LNCaP clone FGC (cell line): ENCODE measurements around the gene CRY1.

Experiments
- DNase-seq: peaks from one replicate; pipeline ENCODE4 v3.0.0-alpha.2; 2011; ENCODE audit warnings: low read depth
- H3K4me3 ChIP-seq: 2 replicates; pipeline ENCODE4 v1.5.1; 2011; ENCODE audit warnings: mild to moderate bottlenecking, low read depth, low read length, control low read depth
- CTCF ChIP-seq: IDR thresholded peaks from 2 replicates; pipeline ENCODE4 v1.5.1; 2012; ENCODE audit warnings: mild to moderate bottlenecking; ENCODE audit not compliant: control insufficient read depth, insufficient read depth; ENCODE audit errors: extremely low read depth

CRY1 gene

DNA sequence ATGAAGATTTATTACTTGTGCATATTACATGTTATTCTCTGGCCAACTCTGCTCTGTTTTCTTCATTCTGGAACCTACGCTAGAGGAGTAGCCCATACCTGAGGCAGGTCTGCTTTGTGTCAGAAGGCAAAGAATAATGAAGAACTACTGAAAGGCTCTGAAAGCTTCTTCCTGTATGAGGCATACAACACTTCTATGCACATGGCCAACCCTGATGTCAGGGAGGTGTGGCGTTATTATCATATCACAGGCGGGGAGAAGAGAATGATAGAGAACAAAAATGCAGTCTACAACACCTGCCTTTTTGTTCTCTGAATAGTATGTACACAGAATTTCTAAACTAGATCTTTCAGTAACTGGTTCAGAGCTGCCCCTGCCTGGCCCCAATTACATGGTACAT lies 32.5 kb upstream of the CRY1 start:
- H3K4me3 ChIP-seq = no peak overlapping the region
- no peak for TF ChIP-seq CTCF
- no peak for DNase-seq

DNA sequence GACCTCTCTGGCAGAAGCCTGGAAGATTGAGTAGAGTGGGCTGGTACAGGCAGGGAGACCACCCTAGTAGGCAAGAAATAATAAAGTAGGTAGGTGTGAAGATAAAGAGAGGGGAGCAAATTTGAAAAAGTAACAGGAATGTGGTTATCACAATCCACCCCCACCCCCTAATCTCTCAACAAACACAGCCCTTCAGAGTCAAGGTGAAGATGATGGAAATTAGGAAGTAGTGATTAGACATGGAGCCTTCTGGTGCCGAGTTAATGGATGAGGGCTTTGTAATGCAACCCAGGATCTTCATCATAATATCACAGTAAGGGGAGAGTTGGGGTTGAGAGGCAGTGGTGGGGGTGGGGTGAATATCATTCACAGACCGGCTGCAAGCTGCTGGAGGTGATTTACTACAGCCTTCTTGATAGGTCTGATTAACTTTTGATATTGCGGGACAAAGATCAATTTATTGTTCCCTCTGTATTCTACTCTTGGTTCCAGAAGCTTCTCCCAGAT lies 29.2 kb upstream of the CRY1 start:
- no peak for DNase-seq
- no peak overlapping the region for H3K4me3 ChIP-seq
- no peak for TF ChIP-seq CTCF

GRCh38 chr12:107119091-107119490 lies 25.7 kb upstream of the CRY1 start:
- DNase-seq = no peak
- TF ChIP-seq CTCF = no peak
- no peak overlapping the region for H3K4me3 ChIP-seq

DNA sequence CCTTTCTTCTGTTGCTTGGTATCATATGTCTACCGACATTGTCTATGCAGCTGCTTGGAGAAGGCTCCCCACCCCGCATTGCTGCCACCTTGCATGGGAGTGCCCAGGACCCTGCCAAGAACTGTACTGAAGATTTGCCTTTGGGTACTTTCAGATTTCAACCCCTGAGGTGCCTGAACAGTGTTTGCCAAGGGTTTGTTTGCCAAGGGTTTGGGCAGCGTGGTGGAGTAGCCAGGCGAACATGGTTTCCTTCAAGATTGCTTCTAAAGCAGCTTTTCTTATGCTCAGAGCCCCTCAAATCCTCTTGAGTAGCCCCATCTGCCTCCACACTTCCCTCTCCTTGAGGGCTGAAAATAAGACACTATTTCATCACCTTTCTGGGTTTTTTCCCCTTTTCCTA lies 25.3 kb upstream of the CRY1 start:
- H3K4me3 ChIP-seq = no peak overlapping the region
- TF ChIP-seq CTCF = no peak

GRCh38 chr12:107115119-107115518 lies 21.8 kb upstream of the CRY1 start:
- no peak for DNase-seq
- H3K4me3 ChIP-seq = no peak overlapping the region
- no peak for TF ChIP-seq CTCF

More for the DNA sequence above, 25.3 kb upstream of the CRY1 start:
- no peak for DNase-seq

- H3K4me3 ChIP-seq = no peak overlapping the region
- TF ChIP-seq CTCF = no peak
- DNase-seq = no peak
Measured at GRCh38 chr12:107111314-107111713, 18.0 kb upstream of the CRY1 start.
